Right ventricle myocardium inferior (tissue), 1 donor: ENCODE data around the gene PTPRS. TPM values are rescaled to one million over a fixed set of nuclear protein-coding genes. Genes with fewer than 3 reads are reported as not detected.
A peak's percentile ranks its signal among the peaks of the same experiment; 100 is the strongest.
"Not testable (repeated sequence)": the region's sequence is repeated elsewhere in the genome, so short reads cannot be mapped to it uniquely, and the experiment has no call there.

Experiments
- ATAC-seq: fragments of 200-7000 bp; cut with Tn5 transposase; one replicate; pipeline ENCODE4 v1.9.1; 2020; ENCODE audit warnings: mild to moderate bottlenecking, moderate library complexity
- DNase-seq: peaks from one replicate; pipeline ENCODE4 v3.0.0; 2021; ENCODE audit errors: missing footprints
- intact Hi-C: fragments of 100-400 bp; cut with DNase I; formaldehyde crosslinking; loops from one replicate; pipeline ENCODE4 v1.11.0; 2022
- long read RNA-seq: library from polyadenylated mRNA; unstranded; transcript quantifications from one replicate; pipeline ENCODE4 v2.0.0, GENCODE V29; 2021
- total RNA-seq: library from RNA; stranded (reverse); fragmentation: NEBNext Ultra II Directional; extraction: Animal tissue kit (Norgen Biotek cat#: 25700); gene quantifications from one replicate; pipeline ENCODE4 v1.2.1, GENCODE V29; 2021
- donor health status: DM: no; HTN: yes; CAD: no; lungs with severe emphysema.

The PTPRS gene
- 61.0 TPM for total RNA-seq
- long read RNA-seq, partial matches to known transcripts = 2 of 5 reads
- long read RNA-seq, other reads (novel, unspliced or antisense) = 3 of 5 reads

GRCh38 chr19:5340637-5341447 is at the start of gene PTPRS:
PTPRS (minus strand) TSS chr19:5340812; CDS start chr19:5286140, 54,672 bp downstream.
- intact Hi-C loops = no loop called here
- peak; percentile 92 for ATAC-seq
- DNase-seq = peak; percentile 84

GRCh38 chr19:5389353-5389752 is 48.7 kb upstream of the PTPRS start:
- ATAC-seq = no peak
- intact Hi-C loops = no loop called here
- no peak for DNase-seq

- DNase-seq = no peak
- intact Hi-C loops = no loop called here
- no peak for ATAC-seq
These were observed 46.9 kb upstream of the PTPRS start for GRCh38 chr19:5387472-5387871.

- intact Hi-C loops = no loop called here
- DNase-seq (no peak), ATAC-seq (no peak)
These were observed 46.2 kb upstream of the PTPRS start for GRCh38 chr19:5386841-5387240.

- intact Hi-C loops, ATAC-seq, DNase-seq: not testable (repeated sequence)
These were observed 40.6 kb upstream of the PTPRS start for GRCh38 chr19:5381197-5381596.

GRCh38 chr19:5380215-5380919 is 39.8 kb upstream of the PTPRS start:
- intact Hi-C loops = no loop called here
- DNase-seq (no peak), ATAC-seq (no peak)

- intact Hi-C loops = no loop called here
- DNase-seq (no peak), ATAC-seq (no peak)
These were observed 36.3 kb upstream of the PTPRS start for GRCh38 chr19:5376928-5377327.

- intact Hi-C loops = no loop called here
- DNase-seq = no peak
- no peak for ATAC-seq
These were observed 32.1 kb upstream of the PTPRS start for GRCh38 chr19:5372572-5373200.

- ATAC-seq = no peak
- no peak for DNase-seq
- intact Hi-C loops = no loop called here
These were observed 29.4 kb upstream of the PTPRS start for GRCh38 chr19:5369962-5370367.

- intact Hi-C loops = no loop called here
- ATAC-seq (no peak), DNase-seq (no peak)
These were observed 28.7 kb upstream of the PTPRS start for GRCh38 chr19:5369304-5369703.

GRCh38 chr19:5367530-5368133 is 27.0 kb upstream of the PTPRS start:
- ATAC-seq (no peak), DNase-seq (no peak)
- intact Hi-C loops = no loop called here

- intact Hi-C loops = no loop called here
- DNase-seq (no peak), ATAC-seq (no peak)
These were observed 25.3 kb upstream of the PTPRS start for GRCh38 chr19:5365905-5366304.

- intact Hi-C loops = no loop called here
- DNase-seq (no peak), ATAC-seq (no peak)
These were observed 24.1 kb upstream of the PTPRS start for GRCh38 chr19:5364674-5365073.

GRCh38 chr19:5361839-5362238 is 21.2 kb upstream of the PTPRS start:
- ATAC-seq, DNase-seq, intact Hi-C loops: not testable (repeated sequence)

- intact Hi-C loops = no loop called here
- ATAC-seq = no peak
- no peak for DNase-seq
These were observed 20.8 kb upstream of the PTPRS start for GRCh38 chr19:5361407-5361806.

GRCh38 chr19:5360003-5360780 is 19.6 kb upstream of the PTPRS start:
- intact Hi-C loops = no loop called here
- ATAC-seq (no peak), DNase-seq (no peak)

GRCh38 chr19:5358173-5358800 is 17.7 kb upstream of the PTPRS start:
- intact Hi-C loops = no loop called here
- DNase-seq = no peak
- ATAC-seq = no peak

- DNase-seq (no peak), ATAC-seq (no peak)
- intact Hi-C loops = no loop called here
These were observed 17.0 kb upstream of the PTPRS start for GRCh38 chr19:5357584-5357983.
